Panc1 (cell line): ENCODE measurements around the gene FBXO9. TPM values are rescaled to one million over a fixed set of nuclear protein-coding genes. Genes with fewer than 3 reads are reported as not detected.

Source experiments
- ATAC-seq: fragments of 200-7000 bp; cut with Tn5 transposase; 2 replicates; pipeline ENCODE4 v1.9.1; 2020; ENCODE audit warnings: mild to moderate bottlenecking, moderate library complexity
- BruUV-seq: library from RNA; stranded (reverse); fragments of 400-500 nt; replicated peaks from 2 replicates; lab custom pipeline; 2021; lab: Mats Ljungman, UMichigan
- CTCF ChIA-PET: fragments of 300-600 bp; sonication (Branson Sonifier 250); formaldehyde crosslinking; loops from one replicate; lab custom pipeline; 2022; ENCODE audit warnings: antibody characterized with exemption; lab: Charles Lee
- POLR2A ChIA-PET: fragments of 300-600 bp; sonication (Branson Sonifier 250); formaldehyde crosslinking; loops from one replicate; lab custom pipeline; 2022; ENCODE audit warnings: antibody characterized with exemption; lab: Charles Lee
- DNase-seq: peaks from one replicate; pipeline ENCODE4 v3.0.0-alpha.2; 2010; ENCODE audit warnings: low read depth, low spot score
- H3K27ac ChIP-seq: 2 replicates; pipeline ENCODE4 v1.5.1; 2011; ENCODE audit warnings: mild to moderate bottlenecking, low read length, inconsistent platforms
- H3K27me3 ChIP-seq: fragments of 200-500 bp; sonication (Bioruptor generic); 2 replicates; pipeline ENCODE4 v1.6.0; 2014; ENCODE audit warnings: low read length, inconsistent platforms; ENCODE audit not compliant: control insufficient read depth, insufficient read depth
- H3K36me3 ChIP-seq: fragments of 200-500 bp; sonication (Bioruptor generic); 2 replicates; pipeline ENCODE4 v1.5.1; 2014; ENCODE audit warnings: inconsistent platforms, mild to moderate bottlenecking, low read length, moderate library complexity; ENCODE audit not compliant: control insufficient read depth, insufficient read depth
- H3K4me1 ChIP-seq: 2 replicates; pipeline ENCODE4 v1.5.1; 2011; ENCODE audit warnings: inconsistent platforms, mild to moderate bottlenecking, low read length, moderate library complexity; ENCODE audit not compliant: control insufficient read depth, insufficient read depth
- H3K4me3 ChIP-seq, 2 experiments: 2 replicates each; pipeline ENCODE4 v1.5.1; 2011 to 2012; ENCODE audit warnings: low read depth in 2 of 2, low read length in 2 of 2, mild to moderate bottlenecking in 2 of 2, inconsistent platforms in 1 of 2, moderate library complexity in 1 of 2
- H3K9me3 ChIP-seq: fragments of 200-500 bp; sonication (Bioruptor generic); 2 replicates; pipeline ENCODE4 v1.5.1; 2014; ENCODE audit warnings: low read depth, mild to moderate bottlenecking, inconsistent platforms, low read length, moderate library complexity; ENCODE audit not compliant: control insufficient read depth, insufficient read depth
- CTCF ChIP-seq: fragments of 450-650 bp; IDR thresholded peaks from 2 replicates; pipeline ENCODE4 v1.5.1; 2017; ENCODE audit warnings: mild to moderate bottlenecking
- POLR2AphosphoS5 ChIP-seq: IDR thresholded peaks from 2 replicates; pipeline ENCODE4 v1.6.1; 2012; ENCODE audit warnings: mild to moderate bottlenecking, low read depth, low read length, moderate library complexity
- REST ChIP-seq, 2 experiments: IDR thresholded peaks; 2 replicates each; pipeline ENCODE4 v1.6.1; 2011 to 2012; ENCODE audit warnings: low read depth in 2 of 2, control low read depth in 1 of 2, low read length in 1 of 2, mild to moderate bottlenecking in 1 of 2, moderate library complexity in 1 of 2; ENCODE audit not compliant: insufficient read depth in 1 of 2
- SIN3A ChIP-seq: IDR thresholded peaks from 2 replicates; pipeline ENCODE4 v1.6.1; 2012; ENCODE audit warnings: low read depth, mild to moderate bottlenecking, low read length, moderate library complexity, borderline replicate concordance; ENCODE audit not compliant: insufficient read depth
- TCF7L2 ChIP-seq: IDR thresholded peaks from 2 replicates; pipeline ENCODE4 v1.6.1; 2011; ENCODE audit warnings: mild to moderate bottlenecking, low read depth, low read length, inconsistent platforms
- in situ Hi-C: cut with HindIII; loops from 2 replicates; pipeline ENCODE4 v1.10.0; 2016; ENCODE audit warnings: low sequenced_read_pairs, low pct_unique_long_range_greater_than_20kb
- intact Hi-C: fragments of 100-400 bp; cut with micrococcal nuclease; formaldehyde crosslinking; loops from one replicate; pipeline ENCODE4 v1.10.0; 2022; ENCODE audit not compliant: unreplicated experiment
- total RNA-seq: library from RNA; stranded (reverse); gene quantifications from one replicate; pipeline ENCODE4 v1.2.1, GENCODE V29; 2021; ENCODE audit not compliant: unreplicated experiment

Gene FBXO9
- total RNA-seq, 1 experiment from 2014 or later = 60.0 TPM

- ATAC-seq = peak; percentile 51
- in situ Hi-C loops = no loop called here
- Histone ChIP-seq H3K4me3 (no peak overlapping the region), H3K4me1 (peaks cover 23% of the 10 kb centered on the region), H3K36me3 (no peaks in the 10 kb centered on the region), H3K9me3 (no peaks in the 10 kb centered on the region), H3K27me3 (no peaks in the 10 kb centered on the region), H3K27ac (no peak overlapping the region)
- intact Hi-C loops = loop anchor here (5.0 kb wide), 1 partner anchor 46 kb away; the partner anchor contains the start of gene GSTA4
- CTCF ChIA-PET = no interaction called here
- no TSS peak for BruUV-seq
- DNase-seq = no peak
- POLR2A ChIA-PET = no interaction called here
- TF ChIP-seq TCF7L2 = no peak
- TF ChIP-seq REST (IDR thresholded peaks at IDR 0.05; ENCODE audit: insufficient read depth in 1 of 2, low read depth in 2 of 2, low read length in 1 of 2) = no peak
- TF ChIP-seq SIN3A = no peak
- TF ChIP-seq CTCF = no peak
- no peak for TF ChIP-seq POLR2AphosphoS5
Measured at GRCh38 chr6:53043581-53043980, 21.6 kb upstream of the FBXO9 start.

- DNase-seq = no peak
- BruUV-seq = no TSS peak
- Histone ChIP-seq H3K27ac (no peak overlapping the region), H3K36me3 (no peaks in the 10 kb centered on the region), H3K4me3 (peak overlapping the region; percentile 3 to 31; a peak in 3 of 4 replicates), H3K27me3 (no peaks in the 10 kb centered on the region), H3K9me3 (no peaks in the 10 kb centered on the region), H3K4me1 (peaks cover 23% of the 10 kb centered on the region)
- POLR2A ChIA-PET = no interaction called here
- in situ Hi-C loops = no loop called here
- ATAC-seq = peak; percentile 85
- intact Hi-C loops = loop anchor here (5.0 kb wide), 1 partner anchor 47 kb away; the partner anchor contains the start of gene GSTA4
- TF ChIP-seq REST (IDR thresholded peaks at IDR 0.05; ENCODE audit: insufficient read depth in 1 of 2, low read depth in 2 of 2, low read length in 1 of 2) = no peak
- TF ChIP-seq POLR2AphosphoS5 = no peak
- no peak for TF ChIP-seq TCF7L2
- no peak for TF ChIP-seq CTCF
- no peak for TF ChIP-seq SIN3A
- CTCF ChIA-PET = no interaction called here
Measured at GRCh38 chr6:53044071-53044470, 21.1 kb upstream of the FBXO9 start.
